GM12878 (cell line): ENCODE data around the gene TOGARAM1. TPM values are rescaled to one million over a fixed set of nuclear protein-coding genes. Genes with fewer than 3 reads are reported as not detected.

ENCODE experiments used
- ATAC-seq: fragments of 200-7000 bp; cut with Tn5 transposase; 3 replicates; pipeline ENCODE4 v1.9.1; 2020; ENCODE audit warnings: mild to moderate bottlenecking, moderate library complexity
- BruUV-seq: library from RNA; stranded (reverse); fragments of 400-500 nt; replicated peaks from 2 replicates; lab custom pipeline; 2021; lab: Mats Ljungman, UMichigan
- CTCF ChIA-PET: fragments of 300-600 bp; sonication (Branson Sonifier 250); formaldehyde crosslinking; extraction: SDS; loops from one replicate; lab custom pipeline; 2021; ENCODE audit warnings: inconsistent platforms; lab: Yijun Ruan, JAX
- POLR2A ChIA-PET: fragments of 350-600 bp; formaldehyde crosslinking; extraction: SDS; loops from one replicate; lab custom pipeline; 2021; ENCODE audit warnings: inconsistent platforms; lab: Charles Lee
- RAD21 ChIA-PET: fragments of 300-600 bp; sonication (Branson Sonifier 250); formaldehyde crosslinking; loops from one replicate; lab custom pipeline; 2023; ENCODE audit warnings: antibody characterized with exemption; ENCODE audit not compliant: unreplicated experiment; lab: Charles Lee
- SMC1A ChIA-PET: fragments of 300-600 bp; sonication (Branson Sonifier 250); formaldehyde crosslinking; loops from one replicate; lab custom pipeline; 2023; ENCODE audit not compliant: unreplicated experiment, uncharacterized antibody; lab: Charles Lee
- DNase-seq: peaks from one replicate; pipeline ENCODE4 v3.0.0-alpha.2; 2011; ENCODE audit warnings: low read depth, low spot score
- FAIRE-seq: peaks from 3 replicates; lab custom pipeline; 2011; peaks lifted over from hg19 to GRCh38; lab: Jason Lieb, UNC
- H2AFZ ChIP-seq: 2 replicates; pipeline ENCODE4 v1.6.0; 2011; ENCODE audit warnings: low read depth, low read length, control low read depth; ENCODE audit not compliant: control insufficient read depth
- H3K27ac ChIP-seq: 2 replicates; pipeline ENCODE4 v1.5.1; 2011; ENCODE audit warnings: control low read depth; ENCODE audit not compliant: control insufficient read depth, insufficient read depth
- H3K27me3 ChIP-seq, 2 experiments: replicated peaks in 1 of 2; 2 replicates each; pipeline versions ENCODE4 v1.6.0 to v1.6.1; 2011; ENCODE audit warnings: low read length in 1 of 2; ENCODE audit not compliant: control insufficient read depth in 2 of 2, insufficient read depth in 2 of 2
- H3K36me3 ChIP-seq, 2 experiments: 2 replicates each; pipeline ENCODE4 v1.5.1; 2011; ENCODE audit warnings: low read length in 1 of 2; ENCODE audit not compliant: control insufficient read depth in 2 of 2, insufficient read depth in 2 of 2
- H3K4me1 ChIP-seq: 2 replicates; pipeline ENCODE4 v1.6.1; 2011; ENCODE audit warnings: mild to moderate bottlenecking, low read length, moderate library complexity, mixed read lengths; ENCODE audit not compliant: control insufficient read depth, insufficient read depth
- H3K4me2 ChIP-seq: 2 replicates; pipeline ENCODE4 v1.6.0; 2011; ENCODE audit warnings: control low read depth; ENCODE audit not compliant: control insufficient read depth, insufficient read depth
- H3K4me3 ChIP-seq: fragments of 200-600 bp; sonication (generic); 2 replicates; pipeline ENCODE4 v1.5.1; 2016
- H3K79me2 ChIP-seq: 2 replicates; pipeline ENCODE4 v1.6.0; 2011; ENCODE audit warnings: low read length; ENCODE audit not compliant: control insufficient read depth, insufficient read depth
- H3K9ac ChIP-seq: 2 replicates; pipeline ENCODE4 v1.8.0; 2011; ENCODE audit warnings: low read length, control low read depth, mixed read lengths; ENCODE audit not compliant: control insufficient read depth, insufficient read depth
- H3K9me3 ChIP-seq: replicated peaks from 3 replicates; pipeline ENCODE4 v1.5.1; 2011; ENCODE audit warnings: mild to moderate bottlenecking, low read length; ENCODE audit not compliant: control insufficient read depth, insufficient read depth
- H4K20me1 ChIP-seq: 2 replicates; pipeline ENCODE4 v1.6.0; 2011; ENCODE audit not compliant: control insufficient read depth, insufficient read depth
- NRF1 ChIP-seq: conservative IDR thresholded peaks from 2 replicates; pipeline ENCODE4 v1.6.1; 2011; ENCODE audit warnings: mild to moderate bottlenecking, low read depth, low read length, improper control_type of control experiment
- RUNX3 ChIP-seq: IDR thresholded peaks from 2 replicates; pipeline ENCODE4 v1.6.1; 2012; ENCODE audit warnings: low read length, inconsistent platforms
- WGBS: methylation state at CpG from one replicate; pipeline ENCODE4 v1.1.6; 2016; ENCODE audit warnings: low lambda C conversion rate; ENCODE audit not compliant: insufficient replicate concordance, insufficient coverage; ENCODE audit errors: missing lambda C conversion rate; 5-methylcytosine and 5-hydroxymethylcytosine counted together
- in situ Hi-C: fragments of 300-500 bp; cut with MboI; formaldehyde crosslinking; loops from 9 replicates; pipeline ENCODE4 v1.14.3; 2018; ENCODE audit warnings: mixed read lengths
- intact Hi-C: fragments of 100-400 bp; cut with micrococcal nuclease; formaldehyde crosslinking; loops from one replicate; pipeline ENCODE4 v1.14.2; 2022; ENCODE audit not compliant: unreplicated experiment
- polyA plus RNA-seq, 11 experiments: library from polyadenylated mRNA; depleted of rRNA in 4 of 11; unstranded in 6 of 11; stranded (reverse) in 5 of 11; fragments of >200 nt; fragmentation: Nextera tagmentation in 4 of 11; fragmentation: Illumina TruSeq in 1 of 11; extraction: Ambion mirVana in 4 of 11; extraction: Trizol in 1 of 11; gene quantifications; 1 replicate in 1 of 11; 2 replicates in 10 of 11; pipeline versions ENCODE4 v1.2.1 to v1.2.3, GENCODE V29; 2011 to 2016; ENCODE audit warnings: inconsistent platforms in 2 of 11, missing spikeins in 2 of 11, low read depth in 1 of 11
- total RNA-seq, 4 experiments: library from RNA; depleted of rRNA in 3 of 4; stranded (reverse); fragments of >200 nt in 3 of 4; fragmentation: Illumina TruSeq in 1 of 4; extraction: Trizol in 1 of 4; gene quantifications; 2 replicates each; pipeline versions ENCODE4 v1.2.1 to v1.2.3, GENCODE V29; 2013 to 2021
- TF ChIP-seq, protein P1 (sequence below): fragments of 450-650 bp; IDR thresholded peaks from 2 replicates; pipeline ENCODE4 v1.6.1; 2018; ENCODE audit warnings: mild to moderate bottlenecking, low read depth, moderate library complexity; ENCODE audit not compliant: partially characterized antibody
- TF ChIP-seq, protein P2 (sequence below): IDR thresholded peaks from 2 replicates; pipeline ENCODE4 v1.6.1; 2012; ENCODE audit warnings: mild to moderate bottlenecking, low read depth, low read length
- TF ChIP-seq, protein P3 (sequence below): fragments of 450-650 bp; IDR thresholded peaks from 2 replicates; pipeline ENCODE4 v1.6.1; 2014; ENCODE audit warnings: mild to moderate bottlenecking
- TF ChIP-seq, protein P4 (sequence below): fragments of 450-650 bp; IDR thresholded peaks from 2 replicates; pipeline ENCODE4 v1.6.1; 2017; ENCODE audit warnings: mild to moderate bottlenecking, moderate library complexity

TOGARAM1 gene
- total and polyA plus RNA-seq, 10 of the 15 experiments (the other 5 are each of a cell fraction or from before 2014, with no cell fraction given), result 2.1 to 14.4 (median 7.2) TPM

DNA sequence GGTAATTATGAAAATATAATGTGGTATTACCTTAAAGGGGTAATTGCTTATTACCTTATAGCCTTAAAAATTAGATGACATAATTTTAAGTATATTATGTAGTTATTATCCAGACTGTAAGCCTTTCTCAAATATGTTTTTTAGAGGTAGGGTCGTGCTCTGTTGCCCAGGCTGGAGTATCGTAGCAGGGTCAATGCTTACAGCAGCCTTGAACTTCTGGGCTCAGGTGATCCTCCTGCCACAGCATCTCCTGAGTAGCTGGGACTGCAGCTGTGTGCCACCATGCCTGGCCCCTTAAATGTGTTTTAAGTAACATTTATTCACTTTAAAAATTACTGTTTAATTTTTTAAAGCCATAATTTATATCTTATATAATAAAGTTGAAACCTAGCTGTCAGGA lies 132.3 kb downstream of the TOGARAM1 start:
- TF ChIP-seq, protein P1, sequence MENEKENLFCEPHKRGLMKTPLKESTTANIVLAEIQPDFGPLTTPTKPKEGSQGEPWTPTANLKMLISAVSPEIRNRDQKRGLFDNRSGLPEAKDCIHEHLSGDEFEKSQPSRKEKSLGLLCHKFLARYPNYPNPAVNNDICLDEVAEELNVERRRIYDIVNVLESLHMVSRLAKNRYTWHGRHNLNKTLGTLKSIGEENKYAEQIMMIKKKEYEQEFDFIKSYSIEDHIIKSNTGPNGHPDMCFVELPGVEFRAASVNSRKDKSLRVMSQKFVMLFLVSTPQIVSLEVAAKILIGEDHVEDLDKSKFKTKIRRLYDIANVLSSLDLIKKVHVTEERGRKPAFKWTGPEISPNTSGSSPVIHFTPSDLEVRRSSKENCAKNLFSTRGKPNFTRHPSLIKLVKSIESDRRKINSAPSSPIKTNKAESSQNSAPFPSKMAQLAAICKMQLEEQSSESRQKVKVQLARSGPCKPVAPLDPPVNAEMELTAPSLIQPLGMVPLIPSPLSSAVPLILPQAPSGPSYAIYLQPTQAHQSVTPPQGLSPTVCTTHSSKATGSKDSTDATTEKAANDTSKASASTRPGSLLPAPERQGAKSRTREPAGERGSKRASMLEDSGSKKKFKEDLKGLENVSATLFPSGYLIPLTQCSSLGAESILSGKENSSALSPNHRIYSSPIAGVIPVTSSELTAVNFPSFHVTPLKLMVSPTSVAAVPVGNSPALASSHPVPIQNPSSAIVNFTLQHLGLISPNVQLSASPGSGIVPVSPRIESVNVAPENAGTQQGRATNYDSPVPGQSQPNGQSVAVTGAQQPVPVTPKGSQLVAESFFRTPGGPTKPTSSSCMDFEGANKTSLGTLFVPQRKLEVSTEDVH, result no peak
- TF ChIP-seq, protein P2, sequence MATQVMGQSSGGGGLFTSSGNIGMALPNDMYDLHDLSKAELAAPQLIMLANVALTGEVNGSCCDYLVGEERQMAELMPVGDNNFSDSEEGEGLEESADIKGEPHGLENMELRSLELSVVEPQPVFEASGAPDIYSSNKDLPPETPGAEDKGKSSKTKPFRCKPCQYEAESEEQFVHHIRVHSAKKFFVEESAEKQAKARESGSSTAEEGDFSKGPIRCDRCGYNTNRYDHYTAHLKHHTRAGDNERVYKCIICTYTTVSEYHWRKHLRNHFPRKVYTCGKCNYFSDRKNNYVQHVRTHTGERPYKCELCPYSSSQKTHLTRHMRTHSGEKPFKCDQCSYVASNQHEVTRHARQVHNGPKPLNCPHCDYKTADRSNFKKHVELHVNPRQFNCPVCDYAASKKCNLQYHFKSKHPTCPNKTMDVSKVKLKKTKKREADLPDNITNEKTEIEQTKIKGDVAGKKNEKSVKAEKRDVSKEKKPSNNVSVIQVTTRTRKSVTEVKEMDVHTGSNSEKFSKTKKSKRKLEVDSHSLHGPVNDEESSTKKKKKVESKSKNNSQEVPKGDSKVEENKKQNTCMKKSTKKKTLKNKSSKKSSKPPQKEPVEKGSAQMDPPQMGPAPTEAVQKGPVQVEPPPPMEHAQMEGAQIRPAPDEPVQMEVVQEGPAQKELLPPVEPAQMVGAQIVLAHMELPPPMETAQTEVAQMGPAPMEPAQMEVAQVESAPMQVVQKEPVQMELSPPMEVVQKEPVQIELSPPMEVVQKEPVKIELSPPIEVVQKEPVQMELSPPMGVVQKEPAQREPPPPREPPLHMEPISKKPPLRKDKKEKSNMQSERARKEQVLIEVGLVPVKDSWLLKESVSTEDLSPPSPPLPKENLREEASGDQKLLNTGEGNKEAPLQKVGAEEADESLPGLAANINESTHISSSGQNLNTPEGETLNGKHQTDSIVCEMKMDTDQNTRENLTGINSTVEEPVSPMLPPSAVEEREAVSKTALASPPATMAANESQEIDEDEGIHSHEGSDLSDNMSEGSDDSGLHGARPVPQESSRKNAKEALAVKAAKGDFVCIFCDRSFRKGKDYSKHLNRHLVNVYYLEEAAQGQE, result no peak
- no peak for TF ChIP-seq NRF1
- no peak for TF ChIP-seq RUNX3
- TF ChIP-seq, protein P3, sequence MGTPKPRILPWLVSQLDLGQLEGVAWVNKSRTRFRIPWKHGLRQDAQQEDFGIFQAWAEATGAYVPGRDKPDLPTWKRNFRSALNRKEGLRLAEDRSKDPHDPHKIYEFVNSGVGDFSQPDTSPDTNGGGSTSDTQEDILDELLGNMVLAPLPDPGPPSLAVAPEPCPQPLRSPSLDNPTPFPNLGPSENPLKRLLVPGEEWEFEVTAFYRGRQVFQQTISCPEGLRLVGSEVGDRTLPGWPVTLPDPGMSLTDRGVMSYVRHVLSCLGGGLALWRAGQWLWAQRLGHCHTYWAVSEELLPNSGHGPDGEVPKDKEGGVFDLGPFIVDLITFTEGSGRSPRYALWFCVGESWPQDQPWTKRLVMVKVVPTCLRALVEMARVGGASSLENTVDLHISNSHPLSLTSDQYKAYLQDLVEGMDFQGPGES, result no peak
- TF ChIP-seq, protein P4, sequence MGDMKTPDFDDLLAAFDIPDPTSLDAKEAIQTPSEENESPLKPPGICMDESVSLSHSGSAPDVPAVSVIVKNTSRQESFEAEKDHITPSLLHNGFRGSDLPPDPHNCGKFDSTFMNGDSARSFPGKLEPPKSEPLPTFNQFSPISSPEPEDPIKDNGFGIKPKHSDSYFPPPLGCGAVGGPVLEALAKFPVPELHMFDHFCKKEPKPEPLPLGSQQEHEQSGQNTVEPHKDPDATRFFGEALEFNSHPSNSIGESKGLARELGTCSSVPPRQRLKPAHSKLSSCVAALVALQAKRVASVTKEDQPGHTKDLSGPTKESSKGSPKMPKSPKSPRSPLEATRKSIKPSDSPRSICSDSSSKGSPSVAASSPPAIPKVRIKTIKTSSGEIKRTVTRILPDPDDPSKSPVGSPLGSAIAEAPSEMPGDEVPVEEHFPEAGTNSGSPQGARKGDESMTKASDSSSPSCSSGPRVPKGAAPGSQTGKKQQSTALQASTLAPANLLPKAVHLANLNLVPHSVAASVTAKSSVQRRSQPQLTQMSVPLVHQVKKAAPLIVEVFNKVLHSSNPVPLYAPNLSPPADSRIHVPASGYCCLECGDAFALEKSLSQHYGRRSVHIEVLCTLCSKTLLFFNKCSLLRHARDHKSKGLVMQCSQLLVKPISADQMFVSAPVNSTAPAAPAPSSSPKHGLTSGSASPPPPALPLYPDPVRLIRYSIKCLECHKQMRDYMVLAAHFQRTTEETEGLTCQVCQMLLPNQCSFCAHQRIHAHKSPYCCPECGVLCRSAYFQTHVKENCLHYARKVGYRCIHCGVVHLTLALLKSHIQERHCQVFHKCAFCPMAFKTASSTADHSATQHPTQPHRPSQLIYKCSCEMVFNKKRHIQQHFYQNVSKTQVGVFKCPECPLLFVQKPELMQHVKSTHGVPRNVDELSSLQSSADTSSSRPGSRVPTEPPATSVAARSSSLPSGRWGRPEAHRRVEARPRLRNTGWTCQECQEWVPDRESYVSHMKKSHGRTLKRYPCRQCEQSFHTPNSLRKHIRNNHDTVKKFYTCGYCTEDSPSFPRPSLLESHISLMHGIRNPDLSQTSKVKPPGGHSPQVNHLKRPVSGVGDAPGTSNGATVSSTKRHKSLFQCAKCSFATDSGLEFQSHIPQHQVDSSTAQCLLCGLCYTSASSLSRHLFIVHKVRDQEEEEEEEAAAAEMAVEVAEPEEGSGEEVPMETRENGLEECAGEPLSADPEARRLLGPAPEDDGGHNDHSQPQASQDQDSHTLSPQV, result no peak
- Histone ChIP-seq H3K27ac (no peak overlapping the region), H3K79me2 (peaks cover 56% of the 10 kb centered on the region), H3K4me2 (no peak overlapping the region), H3K9ac (no peak overlapping the region), H3K4me1 (peaks cover 4% of the 10 kb centered on the region; the same call in 1 of the 2 replicates), H4K20me1 (no peaks in the 10 kb centered on the region), H3K27me3 (no peaks in the 10 kb centered on the region), H3K9me3 (peaks cover 5% of the 10 kb centered on the region; the same call in 2 of the 3 replicates), H3K36me3 (peaks cover 3 to 13% of the 10 kb centered on the region in 2 experiments; a peak in 3 of 4 replicates), H3K4me3 (no peak overlapping the region), H2AFZ (no peak overlapping the region)
- no peak for DNase-seq
- no TSS peak for BruUV-seq
- SMC1A ChIA-PET, result interaction anchor here (0.7 to 0.9 kb wide), 3 partner anchors 9 to 135 kb away, joined by 3 read pairs; no protein-coding TSS in a partner anchor
- CTCF ChIA-PET, result interaction anchor here (1.1 to 1.2 kb wide), 2 partner anchors 9 to 36 kb away, joined by 3 to 5 read pairs; no protein-coding TSS in a partner anchor
- 100% methylated on average over 2 of the region's 2 CpGs for WGBS
- RAD21 ChIA-PET, result no interaction called here
- POLR2A ChIA-PET, result interaction anchor here (1.4 kb wide), 1 partner anchor 10 kb away, joined by 4 read pairs; the partner anchor contains the start of gene PRPF39
- no peak for FAIRE-seq
- no peak for ATAC-seq
- in situ Hi-C loops (no loop called here), intact Hi-C loops (no loop called here)
